GM12878 (cell line): ENCODE results near the gene KLHL25. TPM values are rescaled to one million over a fixed set of nuclear protein-coding genes. Genes with fewer than 3 reads are reported as not detected.

Experiments used
- IRF4 ChIP-seq: IDR thresholded peaks from 2 replicates; pipeline ENCODE4 v1.6.1; 2011; ENCODE audit warnings: low read depth, low read length
- SUZ12 ChIP-seq: fragments of 200-600 bp; sonication (generic); IDR thresholded peaks from one replicate; pipeline ENCODE4 v1.6.1; 2018; ENCODE audit warnings: antibody characterized with exemption, mild to moderate bottlenecking; ENCODE audit not compliant: unreplicated experiment
- TAF1 ChIP-seq: IDR thresholded peaks from 2 replicates; pipeline ENCODE4 v1.6.1; 2011; ENCODE audit warnings: mild to moderate bottlenecking, low read depth, low read length, borderline replicate concordance
- polyA plus RNA-seq, 11 experiments: library from polyadenylated mRNA; depleted of rRNA in 4 of 11; unstranded in 6 of 11; stranded (reverse) in 5 of 11; fragments of >200 nt; fragmentation: Nextera tagmentation in 4 of 11; fragmentation: Illumina TruSeq in 1 of 11; extraction: Ambion mirVana in 4 of 11; extraction: Trizol in 1 of 11; gene quantifications; 1 replicate in 1 of 11; 2 replicates in 10 of 11; pipeline versions ENCODE4 v1.2.1 to v1.2.3, GENCODE V29; 2011 to 2016; ENCODE audit warnings: inconsistent platforms in 2 of 11, missing spikeins in 2 of 11, low read depth in 1 of 11
- total RNA-seq, 4 experiments: library from RNA; depleted of rRNA in 3 of 4; stranded (reverse); fragments of >200 nt in 3 of 4; fragmentation: Illumina TruSeq in 1 of 4; extraction: Trizol in 1 of 4; gene quantifications; 2 replicates each; pipeline versions ENCODE4 v1.2.1 to v1.2.3, GENCODE V29; 2013 to 2021
- TF ChIP-seq, protein P1 (sequence below): IDR thresholded peaks from 2 replicates; pipeline ENCODE4 v1.6.1; 2011; ENCODE audit warnings: low read depth, low read length, improper control_type of control experiment, borderline replicate concordance
- TF ChIP-seq, protein P2 (sequence below): fragments of 150-350 bp; IDR thresholded peaks from 2 replicates; pipeline ENCODE4 v1.6.1; 2016; ENCODE audit warnings: low read depth, low read length
- TF ChIP-seq, protein P3 (sequence below): fragments of 450-650 bp; IDR thresholded peaks from 2 replicates; pipeline ENCODE4 v1.6.1; 2017; ENCODE audit warnings: mild to moderate bottlenecking, moderate library complexity

The KLHL25 gene
- total and polyA plus RNA-seq, 10 of the 15 experiments (the other 5 are each of a cell fraction or from before 2014, with no cell fraction given), result 0.04 to 3.0 (median 2.1) TPM; not detected in 1

DNA sequence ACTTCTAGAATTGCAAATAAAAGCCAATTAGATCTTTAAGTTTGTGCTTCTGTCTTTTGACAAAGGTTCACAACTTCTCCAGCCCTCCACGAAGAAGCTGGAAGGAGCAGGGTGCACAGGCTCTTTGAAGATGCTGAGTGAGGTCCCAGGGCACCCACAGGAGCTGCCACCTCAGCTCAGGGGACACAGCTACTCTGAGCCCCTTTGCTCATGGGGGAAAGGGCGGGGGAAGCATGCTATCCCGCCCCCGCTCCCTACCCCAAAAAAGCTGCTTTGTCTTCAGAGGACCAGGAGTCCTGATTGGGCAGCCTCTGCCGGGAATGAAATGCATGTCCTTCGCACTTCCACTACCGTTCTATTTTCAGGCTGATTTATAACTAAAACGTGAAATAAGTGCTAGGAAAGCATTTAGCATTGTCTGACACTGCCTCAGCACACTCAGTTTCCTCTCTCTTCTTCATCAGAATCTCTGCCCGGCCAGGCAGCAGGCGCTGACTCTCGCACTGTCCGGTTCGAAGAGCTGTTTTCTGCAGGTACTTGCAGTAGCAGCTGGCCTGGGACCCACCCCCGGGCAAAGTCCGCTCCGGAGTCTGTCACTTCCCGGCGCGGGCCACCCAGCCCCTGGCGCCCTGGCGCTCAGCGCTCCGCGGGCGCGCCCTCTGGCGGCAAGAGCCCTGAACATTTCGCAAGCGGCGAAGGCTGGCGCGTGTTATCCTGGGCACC is 45.5 kb upstream of the KLHL25 start (continued):
- TF ChIP-seq, protein P1, sequence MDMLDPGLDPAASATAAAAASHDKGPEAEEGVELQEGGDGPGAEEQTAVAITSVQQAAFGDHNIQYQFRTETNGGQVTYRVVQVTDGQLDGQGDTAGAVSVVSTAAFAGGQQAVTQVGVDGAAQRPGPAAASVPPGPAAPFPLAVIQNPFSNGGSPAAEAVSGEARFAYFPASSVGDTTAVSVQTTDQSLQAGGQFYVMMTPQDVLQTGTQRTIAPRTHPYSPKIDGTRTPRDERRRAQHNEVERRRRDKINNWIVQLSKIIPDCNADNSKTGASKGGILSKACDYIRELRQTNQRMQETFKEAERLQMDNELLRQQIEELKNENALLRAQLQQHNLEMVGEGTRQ, result no peak
- TF ChIP-seq, protein P2, sequence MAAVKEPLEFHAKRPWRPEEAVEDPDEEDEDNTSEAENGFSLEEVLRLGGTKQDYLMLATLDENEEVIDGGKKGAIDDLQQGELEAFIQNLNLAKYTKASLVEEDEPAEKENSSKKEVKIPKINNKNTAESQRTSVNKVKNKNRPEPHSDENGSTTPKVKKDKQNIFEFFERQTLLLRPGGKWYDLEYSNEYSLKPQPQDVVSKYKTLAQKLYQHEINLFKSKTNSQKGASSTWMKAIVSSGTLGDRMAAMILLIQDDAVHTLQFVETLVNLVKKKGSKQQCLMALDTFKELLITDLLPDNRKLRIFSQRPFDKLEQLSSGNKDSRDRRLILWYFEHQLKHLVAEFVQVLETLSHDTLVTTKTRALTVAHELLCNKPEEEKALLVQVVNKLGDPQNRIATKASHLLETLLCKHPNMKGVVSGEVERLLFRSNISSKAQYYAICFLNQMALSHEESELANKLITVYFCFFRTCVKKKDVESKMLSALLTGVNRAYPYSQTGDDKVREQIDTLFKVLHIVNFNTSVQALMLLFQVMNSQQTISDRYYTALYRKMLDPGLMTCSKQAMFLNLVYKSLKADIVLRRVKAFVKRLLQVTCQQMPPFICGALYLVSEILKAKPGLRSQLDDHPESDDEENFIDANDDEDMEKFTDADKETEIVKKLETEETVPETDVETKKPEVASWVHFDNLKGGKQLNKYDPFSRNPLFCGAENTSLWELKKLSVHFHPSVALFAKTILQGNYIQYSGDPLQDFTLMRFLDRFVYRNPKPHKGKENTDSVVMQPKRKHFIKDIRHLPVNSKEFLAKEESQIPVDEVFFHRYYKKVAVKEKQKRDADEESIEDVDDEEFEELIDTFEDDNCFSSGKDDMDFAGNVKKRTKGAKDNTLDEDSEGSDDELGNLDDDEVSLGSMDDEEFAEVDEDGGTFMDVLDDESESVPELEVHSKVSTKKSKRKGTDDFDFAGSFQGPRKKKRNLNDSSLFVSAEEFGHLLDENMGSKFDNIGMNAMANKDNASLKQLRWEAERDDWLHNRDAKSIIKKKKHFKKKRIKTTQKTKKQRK, result no peak
- TF ChIP-seq, protein P3, sequence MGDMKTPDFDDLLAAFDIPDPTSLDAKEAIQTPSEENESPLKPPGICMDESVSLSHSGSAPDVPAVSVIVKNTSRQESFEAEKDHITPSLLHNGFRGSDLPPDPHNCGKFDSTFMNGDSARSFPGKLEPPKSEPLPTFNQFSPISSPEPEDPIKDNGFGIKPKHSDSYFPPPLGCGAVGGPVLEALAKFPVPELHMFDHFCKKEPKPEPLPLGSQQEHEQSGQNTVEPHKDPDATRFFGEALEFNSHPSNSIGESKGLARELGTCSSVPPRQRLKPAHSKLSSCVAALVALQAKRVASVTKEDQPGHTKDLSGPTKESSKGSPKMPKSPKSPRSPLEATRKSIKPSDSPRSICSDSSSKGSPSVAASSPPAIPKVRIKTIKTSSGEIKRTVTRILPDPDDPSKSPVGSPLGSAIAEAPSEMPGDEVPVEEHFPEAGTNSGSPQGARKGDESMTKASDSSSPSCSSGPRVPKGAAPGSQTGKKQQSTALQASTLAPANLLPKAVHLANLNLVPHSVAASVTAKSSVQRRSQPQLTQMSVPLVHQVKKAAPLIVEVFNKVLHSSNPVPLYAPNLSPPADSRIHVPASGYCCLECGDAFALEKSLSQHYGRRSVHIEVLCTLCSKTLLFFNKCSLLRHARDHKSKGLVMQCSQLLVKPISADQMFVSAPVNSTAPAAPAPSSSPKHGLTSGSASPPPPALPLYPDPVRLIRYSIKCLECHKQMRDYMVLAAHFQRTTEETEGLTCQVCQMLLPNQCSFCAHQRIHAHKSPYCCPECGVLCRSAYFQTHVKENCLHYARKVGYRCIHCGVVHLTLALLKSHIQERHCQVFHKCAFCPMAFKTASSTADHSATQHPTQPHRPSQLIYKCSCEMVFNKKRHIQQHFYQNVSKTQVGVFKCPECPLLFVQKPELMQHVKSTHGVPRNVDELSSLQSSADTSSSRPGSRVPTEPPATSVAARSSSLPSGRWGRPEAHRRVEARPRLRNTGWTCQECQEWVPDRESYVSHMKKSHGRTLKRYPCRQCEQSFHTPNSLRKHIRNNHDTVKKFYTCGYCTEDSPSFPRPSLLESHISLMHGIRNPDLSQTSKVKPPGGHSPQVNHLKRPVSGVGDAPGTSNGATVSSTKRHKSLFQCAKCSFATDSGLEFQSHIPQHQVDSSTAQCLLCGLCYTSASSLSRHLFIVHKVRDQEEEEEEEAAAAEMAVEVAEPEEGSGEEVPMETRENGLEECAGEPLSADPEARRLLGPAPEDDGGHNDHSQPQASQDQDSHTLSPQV, result no peak
- TF ChIP-seq IRF4 (no peak), TAF1 (no peak), SUZ12 (no peak)
- TF ChIP-seq, all 136 proteins: peak for 16
